NCI-H2029 treated with DMSO at 0.1 percent for 48 hours (cell line): ENCODE data around the gene MGP.

Experiments
- DNase-seq: peaks from one replicate; lab custom pipeline; 2025; lab: John Stamatoyannopoulos, UW

Gene MGP

GRCh38 chr12:14885718-14886221, at the start of gene MGP:
Gene MGP (minus strand): TSS chr12:14885854. CDS start chr12:14885791, 63 bp downstream.
- no peak for DNase-seq

- no peak for DNase-seq
Measured at GRCh38 chr12:14935031-14935430, 49.4 kb upstream of the MGP start.

- DNase-seq, result no peak
Measured at GRCh38 chr12:14934511-14934910, 48.9 kb upstream of the MGP start.

GRCh38 chr12:14931791-14932560, 46.3 kb upstream of the MGP start:
- DNase-seq, result no peak

- no peak for DNase-seq
Measured at GRCh38 chr12:14931359-14931758, 45.7 kb upstream of the MGP start.

GRCh38 chr12:14930299-14930698, 44.6 kb upstream of the MGP start:
- no peak for DNase-seq

- no peak for DNase-seq
Measured at GRCh38 chr12:14928931-14929330, 43.3 kb upstream of the MGP start.

GRCh38 chr12:14927267-14927666, 41.6 kb upstream of the MGP start:
- DNase-seq, result no peak

GRCh38 chr12:14924541-14924940, 38.9 kb upstream of the MGP start:
- no peak for DNase-seq

- DNase-seq, result no peak
Measured at GRCh38 chr12:14923944-14924343, 38.3 kb upstream of the MGP start.

- DNase-seq, result no peak
Measured at GRCh38 chr12:14921218-14921617, 35.6 kb upstream of the MGP start.

GRCh38 chr12:14920475-14921126, 34.9 kb upstream of the MGP start:
- DNase-seq, result no peak

GRCh38 chr12:14919455-14919854, 33.8 kb upstream of the MGP start:
- no peak for DNase-seq

GRCh38 chr12:14915736-14916135, 30.1 kb upstream of the MGP start:
- DNase-seq, result no peak

GRCh38 chr12:14913381-14913781, 27.7 kb upstream of the MGP start:
- no peak for DNase-seq

GRCh38 chr12:14911131-14911530, 25.5 kb upstream of the MGP start:
- no peak for DNase-seq

GRCh38 chr12:14910090-14910915, 24.6 kb upstream of the MGP start:
- DNase-seq, result no peak

- DNase-seq, result no peak
Measured at GRCh38 chr12:14907953-14908352, 22.3 kb upstream of the MGP start.

GRCh38 chr12:14906114-14906513, 20.5 kb upstream of the MGP start:
- no peak for DNase-seq

- no peak for DNase-seq
Measured at GRCh38 chr12:14905269-14906004, 19.8 kb upstream of the MGP start.

GRCh38 chr12:14904854-14905253, 19.2 kb upstream of the MGP start:
- no peak for DNase-seq
